Activated CD8-positive, alpha-beta memory T cell treated with anti-CD3 and anti-CD28 coated beads, Interleukin-2, amount 50 U/mL, for 24 hours (primary cell): Measurements from ENCODE around the gene RAB21.
"Not testable (repeated sequence)": the region's sequence is repeated elsewhere in the genome, so short reads cannot be mapped to it uniquely, and the experiment has no call there.

ENCODE experiments used
- DNase-seq: peaks from one replicate; pipeline ENCODE4 v3.0.0-alpha.2; 2020; ENCODE audit errors: extremely low read depth

The RAB21 gene

GRCh38 chr12:71797531-71797930, 42.9 kb downstream of the RAB21 start:
- no peak for DNase-seq

- DNase-seq = no peak
Measured at GRCh38 chr12:71799106-71799505, 44.4 kb downstream of the RAB21 start.

- no peak for DNase-seq
Measured at GRCh38 chr12:71800177-71800576, 45.5 kb downstream of the RAB21 start.

DNA sequence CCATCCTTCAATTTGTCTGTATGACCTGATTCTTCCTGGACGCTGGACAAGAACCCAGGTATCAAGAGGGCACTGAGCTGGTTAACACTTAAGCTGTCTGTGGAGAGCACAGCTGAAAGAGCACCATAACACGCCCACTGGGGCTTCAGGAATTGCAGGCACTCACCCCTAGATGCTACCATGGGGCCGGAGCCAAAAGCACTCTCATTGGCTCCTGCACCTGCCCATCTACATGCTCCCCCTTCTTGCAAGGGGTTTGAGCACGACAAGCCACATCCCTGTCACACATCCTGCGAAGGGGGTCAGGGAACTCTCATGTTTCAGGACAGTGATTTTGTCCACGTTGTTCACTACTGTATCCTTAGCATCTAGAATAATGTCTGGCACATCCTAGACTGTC, 49.8 kb downstream of the RAB21 start:
- DNase-seq = no peak

GRCh38 chr12:71810921-71811320, 56.3 kb downstream of the RAB21 start:
- no peak for DNase-seq

GRCh38 chr12:71815242-71815641, 60.6 kb downstream of the RAB21 start:
- not testable (repeated sequence) for DNase-seq

DNA sequence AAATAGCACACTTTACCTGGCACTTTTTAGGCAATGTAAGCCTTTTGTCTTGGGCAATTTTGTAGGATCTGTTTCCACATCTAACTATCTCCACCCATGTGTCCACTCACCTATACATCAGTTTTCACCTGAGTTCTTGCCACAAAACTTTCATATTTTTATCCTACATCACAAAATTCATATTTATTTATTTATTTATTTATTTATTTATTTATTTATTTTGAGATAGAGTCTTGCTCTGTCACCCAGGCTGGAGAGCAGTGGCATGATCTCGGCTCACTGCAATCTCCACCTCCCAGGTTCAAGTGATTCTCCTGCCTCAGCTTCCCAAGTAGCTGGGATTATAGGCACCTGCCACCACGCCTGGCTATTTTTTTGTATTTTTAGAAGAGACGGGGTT, 67.4 kb downstream of the RAB21 start:
- not testable (repeated sequence) for DNase-seq

GRCh38 chr12:71828813-71829212, 74.2 kb downstream of the RAB21 start:
- no peak for DNase-seq

GRCh38 chr12:71837356-71837755, 82.7 kb downstream of the RAB21 start:
- DNase-seq = no peak

GRCh38 chr12:71838231-71838630, 83.6 kb downstream of the RAB21 start:
- DNase-seq = no peak

- no peak for DNase-seq
Measured at GRCh38 chr12:71838676-71839075, 84.0 kb downstream of the RAB21 start.

DNA sequence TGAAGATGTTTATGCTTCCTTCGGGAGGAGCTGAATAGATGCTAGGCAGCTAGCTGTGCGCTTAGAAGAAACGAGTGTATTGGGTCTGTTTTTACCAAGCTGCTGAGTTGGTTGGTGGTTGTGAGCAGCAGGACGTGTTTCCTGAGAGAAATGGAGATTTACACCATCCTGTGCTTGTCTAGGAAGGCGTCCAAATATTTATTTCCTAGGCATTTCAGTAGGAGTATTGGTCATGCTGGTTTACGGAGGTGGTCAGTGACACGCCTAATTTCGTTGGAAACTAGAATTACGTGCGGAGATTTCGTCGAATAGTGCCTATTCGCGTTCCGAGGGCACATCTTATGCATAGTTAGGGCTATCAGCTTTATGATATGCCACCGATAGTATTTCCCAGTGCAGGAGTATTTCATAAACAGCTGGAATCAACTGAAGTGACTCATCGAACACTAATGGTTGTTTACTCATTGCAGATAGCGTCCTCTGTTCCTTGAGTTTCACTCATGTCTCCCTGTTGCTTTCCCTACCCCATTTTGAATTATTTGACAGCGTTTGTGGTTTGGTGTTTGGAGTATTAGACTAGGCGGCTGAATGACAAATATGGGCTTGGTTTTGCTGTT, 85.7 kb downstream of the RAB21 start:
- no peak for DNase-seq

- no peak for DNase-seq
Measured at GRCh38 chr12:71846322-71846940, 91.8 kb downstream of the RAB21 start.

- no peak for DNase-seq
Measured at GRCh38 chr12:71848212-71848611, 93.5 kb downstream of the RAB21 start.

- DNase-seq = no peak
Measured at GRCh38 chr12:71849109-71849851, 94.6 kb downstream of the RAB21 start.
